ENCODE results near the gene UGT1A10. TPM values are rescaled to one million over a fixed set of nuclear protein-coding genes. Genes with fewer than 3 reads are reported as not detected.

Gene UGT1A10
- total and polyA plus RNA-seq, 2 donors (not counting 3 experiments of a cell fraction or from before 2014, with no cell fraction given): not detected

GRCh38 chr2:233764761-233765160 is 128.5 kb downstream of the UGT1A10 start:
- Histone ChIP-seq H3K4me2 (ENCODE audit: insufficient read depth, low read length) (no peak overlapping the region), H3K27ac (ENCODE audit: insufficient read depth, low read depth, low read length) (no peak overlapping the region), H2AFZ (ENCODE audit: low read depth, low read length) (no peak overlapping the region), H3K4me1 (ENCODE audit: control insufficient read depth, extremely low read depth, insufficient read depth, low read length) (no peaks in the 10 kb centered on the region), H3K9me1 (replicated peaks; ENCODE audit: control insufficient read depth, extremely low read depth, insufficient read depth, low read length) (no peaks in the 10 kb centered on the region), H3K79me2 (ENCODE audit: control insufficient read depth, insufficient read depth, low read length) (no peaks in the 10 kb centered on the region), H4K20me1 (replicated peaks; ENCODE audit: control insufficient read depth, extremely low read depth, insufficient read depth, low read length) (no peaks in the 10 kb centered on the region), H3K27me3 (ENCODE audit: control insufficient read depth in 2 of 2, insufficient read depth in 2 of 2, low read length in 2 of 2) (peaks cover 1 to 6% of the 10 kb centered on the region in 2 experiments), H3K9ac (replicated peaks; ENCODE audit: extremely low read depth, insufficient read depth, low read length) (no peak overlapping the region), H3K36me3 (ENCODE audit: control insufficient read depth in 2 of 2, extremely low read depth in 1 of 2, insufficient read depth in 2 of 2, low read length in 2 of 2) (no peaks in the 10 kb centered on the region), H3K9me3 (replicated peaks; ENCODE audit: control insufficient read depth, insufficient read depth, low read length) (no peaks in the 10 kb centered on the region), H3K4me3 (replicated peaks in 1 of 3; ENCODE audit: insufficient read depth in 1 of 3, low read depth in 1 of 3, low read length in 3 of 3) (no peak overlapping the region)
- TF ChIP-seq MYC (IDR thresholded peaks at IDR 0.05; ENCODE audit: low read depth, low read length): no peak
- TF ChIP-seq GATA2 (IDR thresholded peaks at IDR 0.05; ENCODE audit: insufficient read depth, insufficient read length, low read depth, low read length): no peak
- TF ChIP-seq JUN (IDR thresholded peaks at IDR 0.05; ENCODE audit: borderline replicate concordance, insufficient read depth, insufficient read length, low read depth): no peak
- no peak for TF ChIP-seq MAX (IDR thresholded peaks at IDR 0.05; ENCODE audit: insufficient read depth, insufficient read length)
- no peak for TF ChIP-seq POLR2AphosphoS5 (IDR thresholded peaks at IDR 0.05; ENCODE audit: insufficient read depth, low read depth, low read length)
- no peak for TF ChIP-seq FOS (IDR thresholded peaks at IDR 0.05; ENCODE audit: borderline replicate concordance, insufficient read depth, low read length)
- TF ChIP-seq POLR2A (IDR thresholded peaks at IDR 0.05; ENCODE audit: low read depth, low read length): no peak
- TF ChIP-seq EZH2 (IDR thresholded peaks at IDR 0.05; ENCODE audit: borderline replicate concordance, low read depth, low read length, severe bottlenecking): no peak
- no peak for TF ChIP-seq CTCF (IDR thresholded peaks at IDR 0.05; ENCODE audit: extremely low read depth in 1 of 2, insufficient read depth in 1 of 2, low read depth in 1 of 2, low read length in 2 of 2)
- DNase-seq (ENCODE audit: low read depth, low spot score): no peak
- intact Hi-C loops (cut with micrococcal nuclease) (no loop called here), dilution Hi-C loops (cut with MboI; ENCODE audit: extremely low pct_ligation_motif_present, low sequenced_read_pairs) (no loop called here)
- FAIRE-seq: no peak
- ChIA-PET CTCF (interaction anchor here (1.6 kb wide), 1 partner anchor 26 kb away, joined by 3 read pairs; no protein-coding TSS in a partner anchor), POLR2A (no interaction called here)
- BruUV-seq (replicated peaks): no TSS peak
